ENCODE results near the gene PBXIP1. TPM values are rescaled to one million over a fixed set of nuclear protein-coding genes. Genes with fewer than 3 reads are reported as not detected.

The PBXIP1 gene
- total and polyA plus RNA-seq, 10 of the 15 experiments (the other 5 are each of a cell fraction or from before 2014, with no cell fraction given) = 0.63 to 25.6 (median 15.4) TPM

DNA sequence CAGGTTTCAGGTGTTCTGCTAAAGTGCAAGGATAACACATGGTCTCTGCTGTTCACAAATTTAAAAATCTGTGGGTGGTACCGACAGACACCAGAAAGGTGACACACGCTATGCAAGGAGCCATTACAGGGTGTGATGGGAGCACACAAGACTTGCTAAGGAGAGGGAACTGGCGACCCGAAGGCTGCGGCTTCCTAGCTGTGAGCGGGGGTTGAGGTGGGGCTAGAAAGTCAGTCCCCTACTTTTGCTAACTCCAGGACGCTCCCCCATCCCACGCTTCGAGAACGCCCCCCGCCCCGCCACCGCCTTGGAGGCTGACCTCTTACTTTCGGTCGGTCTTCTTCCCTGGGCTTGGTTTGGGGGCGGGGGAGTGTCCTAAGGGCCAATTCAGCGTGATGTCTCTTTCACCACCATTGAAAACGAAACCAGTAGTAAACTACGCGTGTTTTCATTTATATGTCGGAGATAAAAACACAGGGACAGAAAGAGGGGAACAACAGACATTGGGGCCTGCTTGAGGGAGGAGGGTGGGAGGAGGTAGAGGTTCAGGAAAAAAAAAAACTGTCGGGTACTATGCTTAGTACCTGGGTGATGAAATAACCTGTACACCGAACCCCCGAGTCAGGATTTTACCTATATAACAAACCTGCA is 19.6 kb upstream of the PBXIP1 start (continued):
- TF ChIP-seq, protein P1, sequence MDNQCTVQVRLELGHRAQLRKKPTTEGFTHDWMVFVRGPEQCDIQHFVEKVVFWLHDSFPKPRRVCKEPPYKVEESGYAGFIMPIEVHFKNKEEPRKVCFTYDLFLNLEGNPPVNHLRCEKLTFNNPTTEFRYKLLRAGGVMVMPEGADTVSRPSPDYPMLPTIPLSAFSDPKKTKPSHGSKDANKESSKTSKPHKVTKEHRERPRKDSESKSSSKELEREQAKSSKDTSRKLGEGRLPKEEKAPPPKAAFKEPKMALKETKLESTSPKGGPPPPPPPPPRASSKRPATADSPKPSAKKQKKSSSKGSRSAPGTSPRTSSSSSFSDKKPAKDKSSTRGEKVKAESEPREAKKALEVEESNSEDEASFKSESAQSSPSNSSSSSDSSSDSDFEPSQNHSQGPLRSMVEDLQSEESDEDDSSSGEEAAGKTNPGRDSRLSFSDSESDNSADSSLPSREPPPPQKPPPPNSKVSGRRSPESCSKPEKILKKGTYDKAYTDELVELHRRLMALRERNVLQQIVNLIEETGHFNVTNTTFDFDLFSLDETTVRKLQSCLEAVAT (IDR thresholded peaks at IDR 0.05) = no peak; the same call in 1 of the 2 replicates
- TF ChIP-seq, protein P2, sequence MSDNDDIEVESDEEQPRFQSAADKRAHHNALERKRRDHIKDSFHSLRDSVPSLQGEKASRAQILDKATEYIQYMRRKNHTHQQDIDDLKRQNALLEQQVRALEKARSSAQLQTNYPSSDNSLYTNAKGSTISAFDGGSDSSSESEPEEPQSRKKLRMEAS (IDR thresholded peaks at IDR 0.05; ENCODE audit: low read depth, low read length) = no peak; the same call in 1 of the 2 replicates
- TF ChIP-seq PAX5 (IDR thresholded peaks at IDR 0.05; ENCODE audit: borderline replicate concordance, low read depth, low read length) (no peak), ATF7 (IDR thresholded peaks at IDR 0.05; ENCODE audit: low read depth) (peak; percentile 28; the same call in 1 of the 2 replicates), SUZ12 (IDR thresholded peaks at IDR 0.05; ENCODE audit: unreplicated experiment) (no peak), WRNIP1 (IDR thresholded peaks at IDR 0.05; ENCODE audit: borderline replicate concordance, low read depth, low read length) (no peak), YY1 (IDR thresholded peaks at IDR 0.05; ENCODE audit: low read depth, low read length) (peak; percentile 60; the same call in 1 of the 2 replicates), TBL1XR1 (IDR thresholded peaks at IDR 0.05; ENCODE audit: low read depth, low read length) (no peak), SMAD1 (IDR thresholded peaks at IDR 0.05; ENCODE audit: low read depth, partially characterized antibody) (no peak), RUNX3 (IDR thresholded peaks at IDR 0.05; ENCODE audit: low read length) (peak; percentile 31; the same call in 1 of the 2 replicates), RCOR1 (conservative IDR thresholded peaks at IDR 0.05; ENCODE audit: low read depth, low read length) (no peak), KDM1A (IDR thresholded peaks at IDR 0.05; ENCODE audit: borderline replicate concordance) (no peak)
- TF ChIP-seq, protein P3, sequence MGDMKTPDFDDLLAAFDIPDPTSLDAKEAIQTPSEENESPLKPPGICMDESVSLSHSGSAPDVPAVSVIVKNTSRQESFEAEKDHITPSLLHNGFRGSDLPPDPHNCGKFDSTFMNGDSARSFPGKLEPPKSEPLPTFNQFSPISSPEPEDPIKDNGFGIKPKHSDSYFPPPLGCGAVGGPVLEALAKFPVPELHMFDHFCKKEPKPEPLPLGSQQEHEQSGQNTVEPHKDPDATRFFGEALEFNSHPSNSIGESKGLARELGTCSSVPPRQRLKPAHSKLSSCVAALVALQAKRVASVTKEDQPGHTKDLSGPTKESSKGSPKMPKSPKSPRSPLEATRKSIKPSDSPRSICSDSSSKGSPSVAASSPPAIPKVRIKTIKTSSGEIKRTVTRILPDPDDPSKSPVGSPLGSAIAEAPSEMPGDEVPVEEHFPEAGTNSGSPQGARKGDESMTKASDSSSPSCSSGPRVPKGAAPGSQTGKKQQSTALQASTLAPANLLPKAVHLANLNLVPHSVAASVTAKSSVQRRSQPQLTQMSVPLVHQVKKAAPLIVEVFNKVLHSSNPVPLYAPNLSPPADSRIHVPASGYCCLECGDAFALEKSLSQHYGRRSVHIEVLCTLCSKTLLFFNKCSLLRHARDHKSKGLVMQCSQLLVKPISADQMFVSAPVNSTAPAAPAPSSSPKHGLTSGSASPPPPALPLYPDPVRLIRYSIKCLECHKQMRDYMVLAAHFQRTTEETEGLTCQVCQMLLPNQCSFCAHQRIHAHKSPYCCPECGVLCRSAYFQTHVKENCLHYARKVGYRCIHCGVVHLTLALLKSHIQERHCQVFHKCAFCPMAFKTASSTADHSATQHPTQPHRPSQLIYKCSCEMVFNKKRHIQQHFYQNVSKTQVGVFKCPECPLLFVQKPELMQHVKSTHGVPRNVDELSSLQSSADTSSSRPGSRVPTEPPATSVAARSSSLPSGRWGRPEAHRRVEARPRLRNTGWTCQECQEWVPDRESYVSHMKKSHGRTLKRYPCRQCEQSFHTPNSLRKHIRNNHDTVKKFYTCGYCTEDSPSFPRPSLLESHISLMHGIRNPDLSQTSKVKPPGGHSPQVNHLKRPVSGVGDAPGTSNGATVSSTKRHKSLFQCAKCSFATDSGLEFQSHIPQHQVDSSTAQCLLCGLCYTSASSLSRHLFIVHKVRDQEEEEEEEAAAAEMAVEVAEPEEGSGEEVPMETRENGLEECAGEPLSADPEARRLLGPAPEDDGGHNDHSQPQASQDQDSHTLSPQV (IDR thresholded peaks at IDR 0.05) = no peak
- TF ChIP-seq, protein P4, sequence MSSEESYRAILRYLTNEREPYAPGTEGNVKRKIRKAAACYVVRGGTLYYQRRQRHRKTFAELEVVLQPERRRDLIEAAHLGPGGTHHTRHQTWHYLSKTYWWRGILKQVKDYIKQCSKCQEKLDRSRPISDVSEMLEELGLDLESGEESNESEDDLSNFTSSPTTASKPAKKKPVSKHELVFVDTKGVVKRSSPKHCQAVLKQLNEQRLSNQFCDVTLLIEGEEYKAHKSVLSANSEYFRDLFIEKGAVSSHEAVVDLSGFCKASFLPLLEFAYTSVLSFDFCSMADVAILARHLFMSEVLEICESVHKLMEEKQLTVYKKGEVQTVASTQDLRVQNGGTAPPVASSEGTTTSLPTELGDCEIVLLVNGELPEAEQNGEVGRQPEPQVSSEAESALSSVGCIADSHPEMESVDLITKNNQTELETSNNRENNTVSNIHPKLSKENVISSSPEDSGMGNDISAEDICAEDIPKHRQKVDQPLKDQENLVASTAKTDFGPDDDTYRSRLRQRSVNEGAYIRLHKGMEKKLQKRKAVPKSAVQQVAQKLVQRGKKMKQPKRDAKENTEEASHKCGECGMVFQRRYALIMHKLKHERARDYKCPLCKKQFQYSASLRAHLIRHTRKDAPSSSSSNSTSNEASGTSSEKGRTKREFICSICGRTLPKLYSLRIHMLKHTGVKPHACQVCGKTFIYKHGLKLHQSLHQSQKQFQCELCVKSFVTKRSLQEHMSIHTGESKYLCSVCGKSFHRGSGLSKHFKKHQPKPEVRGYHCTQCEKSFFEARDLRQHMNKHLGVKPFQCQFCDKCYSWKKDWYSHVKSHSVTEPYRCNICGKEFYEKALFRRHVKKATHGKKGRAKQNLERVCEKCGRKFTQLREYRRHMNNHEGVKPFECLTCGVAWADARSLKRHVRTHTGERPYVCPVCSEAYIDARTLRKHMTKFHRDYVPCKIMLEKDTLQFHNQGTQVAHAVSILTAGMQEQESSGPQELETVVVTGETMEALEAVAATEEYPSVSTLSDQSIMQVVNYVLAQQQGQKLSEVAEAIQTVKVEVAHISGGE (CRISPR knock-in tag; IDR thresholded peaks at IDR 0.05) = no peak
- TF ChIP-seq, protein P5, sequence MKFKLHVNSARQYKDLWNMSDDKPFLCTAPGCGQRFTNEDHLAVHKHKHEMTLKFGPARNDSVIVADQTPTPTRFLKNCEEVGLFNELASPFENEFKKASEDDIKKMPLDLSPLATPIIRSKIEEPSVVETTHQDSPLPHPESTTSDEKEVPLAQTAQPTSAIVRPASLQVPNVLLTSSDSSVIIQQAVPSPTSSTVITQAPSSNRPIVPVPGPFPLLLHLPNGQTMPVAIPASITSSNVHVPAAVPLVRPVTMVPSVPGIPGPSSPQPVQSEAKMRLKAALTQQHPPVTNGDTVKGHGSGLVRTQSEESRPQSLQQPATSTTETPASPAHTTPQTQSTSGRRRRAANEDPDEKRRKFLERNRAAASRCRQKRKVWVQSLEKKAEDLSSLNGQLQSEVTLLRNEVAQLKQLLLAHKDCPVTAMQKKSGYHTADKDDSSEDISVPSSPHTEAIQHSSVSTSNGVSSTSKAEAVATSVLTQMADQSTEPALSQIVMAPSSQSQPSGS (IDR thresholded peaks at IDR 0.05; ENCODE audit: low read length) = no peak
- TF ChIP-seq, protein P6, sequence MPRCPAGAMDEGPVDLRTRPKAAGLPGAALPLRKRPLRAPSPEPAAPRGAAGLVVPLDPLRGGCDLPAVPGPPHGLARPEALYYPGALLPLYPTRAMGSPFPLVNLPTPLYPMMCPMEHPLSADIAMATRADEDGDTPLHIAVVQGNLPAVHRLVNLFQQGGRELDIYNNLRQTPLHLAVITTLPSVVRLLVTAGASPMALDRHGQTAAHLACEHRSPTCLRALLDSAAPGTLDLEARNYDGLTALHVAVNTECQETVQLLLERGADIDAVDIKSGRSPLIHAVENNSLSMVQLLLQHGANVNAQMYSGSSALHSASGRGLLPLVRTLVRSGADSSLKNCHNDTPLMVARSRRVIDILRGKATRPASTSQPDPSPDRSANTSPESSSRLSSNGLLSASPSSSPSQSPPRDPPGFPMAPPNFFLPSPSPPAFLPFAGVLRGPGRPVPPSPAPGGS (IDR thresholded peaks at IDR 0.05; ENCODE audit: borderline replicate concordance, insufficient read depth, low read depth, low read length, poor library complexity, severe bottlenecking) = no peak
